Cardiac fibroblast (primary cell): ENCODE measurements around the gene MOV10.

Experiments
- DNase-seq, 2 donors: peaks; one replicate each; pipeline versions ENCODE4 v3.0.0 to v3.0.0-alpha.2; 2010; ENCODE audit warnings: low read depth in 2 of 2
- H3K4me3 ChIP-seq, 2 donors: replicated peaks in 1 of 2; 1 replicate in 1 of 2; 2 replicates in 1 of 2; pipeline ENCODE4 v1.5.1; 2011; ENCODE audit warnings: low read depth in 2 of 2, low read length in 2 of 2, mild to moderate bottlenecking in 2 of 2, moderate library complexity in 1 of 2
- TF ChIP-seq, protein P1 (sequence below): IDR thresholded peaks from one replicate; pipeline ENCODE4 v1.5.1; 2011; ENCODE audit warnings: low read depth, mild to moderate bottlenecking, low read length, inconsistent platforms

MOV10 gene

DNA sequence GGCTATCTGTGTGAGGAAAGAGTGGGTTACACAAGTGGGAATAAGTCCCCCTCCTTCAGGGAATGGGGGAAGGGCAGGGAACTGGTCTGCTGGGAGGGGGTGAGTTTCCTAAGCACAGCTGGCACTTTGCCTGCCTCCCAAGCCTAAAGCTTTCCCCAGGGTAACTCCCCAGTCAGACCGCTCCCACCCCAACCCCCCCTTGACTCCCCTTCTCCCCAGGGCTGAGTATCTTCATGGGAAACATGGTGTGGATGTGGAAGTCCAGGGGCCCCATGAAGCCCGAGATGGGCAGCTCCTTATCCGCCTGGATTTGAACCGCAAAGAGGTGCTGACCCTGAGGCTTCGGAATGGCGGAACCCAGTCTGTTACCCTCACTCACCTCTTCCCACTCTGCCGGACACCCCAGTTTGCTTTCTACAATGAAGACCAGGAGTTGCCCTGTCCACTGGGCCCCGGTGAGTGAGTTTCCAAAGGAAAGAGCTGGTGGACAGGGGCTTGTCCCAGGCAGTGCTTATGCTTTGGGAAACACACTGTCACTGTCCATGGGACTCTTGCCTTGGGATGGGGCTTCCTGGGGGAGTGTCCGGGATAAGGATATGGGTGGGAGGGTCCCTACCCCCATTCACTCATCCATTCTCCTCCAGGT lies 14.9 kb downstream of the MOV10 start:
- no peak overlapping the region for H3K4me3 ChIP-seq
- TF ChIP-seq, protein P1, sequence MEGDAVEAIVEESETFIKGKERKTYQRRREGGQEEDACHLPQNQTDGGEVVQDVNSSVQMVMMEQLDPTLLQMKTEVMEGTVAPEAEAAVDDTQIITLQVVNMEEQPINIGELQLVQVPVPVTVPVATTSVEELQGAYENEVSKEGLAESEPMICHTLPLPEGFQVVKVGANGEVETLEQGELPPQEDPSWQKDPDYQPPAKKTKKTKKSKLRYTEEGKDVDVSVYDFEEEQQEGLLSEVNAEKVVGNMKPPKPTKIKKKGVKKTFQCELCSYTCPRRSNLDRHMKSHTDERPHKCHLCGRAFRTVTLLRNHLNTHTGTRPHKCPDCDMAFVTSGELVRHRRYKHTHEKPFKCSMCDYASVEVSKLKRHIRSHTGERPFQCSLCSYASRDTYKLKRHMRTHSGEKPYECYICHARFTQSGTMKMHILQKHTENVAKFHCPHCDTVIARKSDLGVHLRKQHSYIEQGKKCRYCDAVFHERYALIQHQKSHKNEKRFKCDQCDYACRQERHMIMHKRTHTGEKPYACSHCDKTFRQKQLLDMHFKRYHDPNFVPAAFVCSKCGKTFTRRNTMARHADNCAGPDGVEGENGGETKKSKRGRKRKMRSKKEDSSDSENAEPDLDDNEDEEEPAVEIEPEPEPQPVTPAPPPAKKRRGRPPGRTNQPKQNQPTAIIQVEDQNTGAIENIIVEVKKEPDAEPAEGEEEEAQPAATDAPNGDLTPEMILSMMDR, result no peak

DNA sequence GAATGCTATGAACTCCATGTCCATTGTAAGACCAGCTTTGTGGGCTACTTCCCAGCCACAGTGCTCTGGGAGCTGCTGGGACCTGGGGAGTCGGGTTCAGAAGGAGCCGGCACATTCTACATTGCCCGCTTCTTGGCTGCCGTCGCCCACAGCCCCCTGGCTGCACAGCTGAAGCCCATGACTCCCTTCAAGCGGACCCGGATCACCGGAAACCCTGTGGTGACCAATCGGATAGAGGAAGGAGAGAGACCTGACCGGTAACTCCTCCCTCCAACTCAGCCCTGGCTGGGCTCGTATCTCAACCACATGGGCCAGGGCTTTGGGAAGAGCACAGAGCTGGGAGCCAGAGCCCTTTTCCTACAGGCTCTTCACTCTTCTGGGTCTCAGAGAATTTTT lies 15.4 kb downstream of the MOV10 start:
- H3K4me3 ChIP-seq, result no peak overlapping the region
- TF ChIP-seq, protein P1, result no peak
- no peak for DNase-seq

More for the DNA sequence above, 14.9 kb downstream of the MOV10 start:
- no peak for DNase-seq

DNA sequence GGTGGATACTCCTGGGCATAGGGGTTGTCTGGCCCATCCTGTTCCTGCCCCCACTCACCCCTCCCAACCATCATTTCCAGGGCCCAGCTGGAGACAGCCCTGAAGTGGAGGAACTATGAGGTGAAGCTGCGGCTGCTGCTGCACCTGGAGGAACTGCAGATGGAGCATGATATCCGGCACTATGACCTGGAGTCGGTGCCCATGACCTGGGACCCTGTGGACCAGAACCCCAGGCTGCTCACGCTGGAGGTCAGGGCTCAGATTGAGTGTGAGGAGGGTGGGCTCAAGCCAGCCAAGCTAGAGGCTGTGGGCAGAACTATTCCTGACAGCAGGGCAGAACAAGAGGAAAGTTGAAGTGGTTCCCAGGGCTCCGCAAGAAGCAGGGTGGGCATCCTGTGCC lies 18.2 kb downstream of the MOV10 start:
- DNase-seq, result no peak
- TF ChIP-seq, protein P1, result no peak

DNA sequence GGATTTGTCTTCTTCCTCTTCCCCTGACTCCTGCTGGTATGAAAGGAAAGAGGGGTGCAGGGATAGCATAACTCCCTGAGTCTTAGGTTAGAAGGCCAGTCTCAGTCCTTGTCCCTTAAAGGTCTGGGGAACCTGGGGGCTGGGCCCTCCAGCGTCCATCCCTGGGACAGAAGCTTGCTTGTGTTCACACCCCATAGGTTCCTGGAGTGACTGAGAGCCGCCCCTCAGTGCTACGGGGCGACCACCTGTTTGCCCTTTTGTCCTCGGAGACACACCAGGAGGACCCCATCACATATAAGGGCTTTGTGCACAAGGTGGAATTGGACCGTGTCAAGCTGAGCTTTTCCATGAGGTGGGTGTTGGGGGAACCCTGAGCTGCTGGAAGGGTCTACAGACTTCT lies 19.4 kb downstream of the MOV10 start:
- H3K4me3 ChIP-seq, result no peak overlapping the region
- DNase-seq, result no peak
- TF ChIP-seq, protein P1, result no peak

More for the DNA sequence above, 18.2 kb downstream of the MOV10 start:
- no peak overlapping the region for H3K4me3 ChIP-seq

DNA sequence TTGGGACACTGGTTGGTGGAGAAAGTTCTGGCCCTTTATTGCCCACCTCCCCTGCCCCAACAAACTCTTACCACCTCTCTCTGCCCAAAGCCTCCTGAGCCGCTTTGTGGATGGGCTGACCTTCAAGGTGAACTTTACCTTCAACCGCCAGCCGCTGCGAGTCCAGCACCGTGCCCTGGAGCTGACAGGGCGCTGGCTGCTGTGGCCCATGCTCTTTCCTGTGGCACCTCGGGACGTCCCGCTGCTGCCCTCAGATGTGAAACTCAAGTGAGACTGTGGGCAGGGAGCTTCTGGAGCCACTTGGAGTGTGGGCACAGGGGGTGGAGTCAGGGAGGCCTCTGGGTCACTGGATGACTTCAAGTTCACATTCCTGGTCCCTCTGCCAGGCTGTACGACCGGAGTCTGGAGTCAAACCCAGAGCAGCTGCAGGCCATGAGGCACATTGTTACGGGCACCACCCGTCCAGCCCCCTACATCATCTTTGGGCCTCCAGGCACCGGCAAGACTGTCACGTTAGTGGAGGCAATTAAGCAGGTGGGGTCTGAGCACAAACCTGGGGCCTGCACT lies 20.0 kb downstream of the MOV10 start:
- DNase-seq, result no peak
- no peak overlapping the region for H3K4me3 ChIP-seq
- TF ChIP-seq, protein P1, result no peak

DNA sequence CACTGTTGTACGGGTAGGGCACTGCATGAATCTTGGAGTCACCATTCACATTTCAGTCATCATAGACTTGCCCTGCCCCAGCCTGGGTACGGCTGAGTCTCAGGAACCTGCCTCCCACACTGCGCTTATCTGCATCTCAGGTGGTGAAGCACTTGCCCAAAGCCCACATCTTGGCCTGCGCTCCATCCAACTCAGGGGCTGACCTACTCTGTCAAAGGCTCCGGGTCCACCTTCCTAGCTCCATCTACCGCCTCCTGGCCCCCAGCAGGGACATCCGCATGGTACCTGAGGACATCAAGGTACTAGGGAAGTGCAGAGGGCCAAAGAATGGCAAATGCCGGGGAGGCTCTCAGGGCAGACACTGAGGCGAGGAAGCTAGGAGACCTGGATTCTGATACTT lies 20.8 kb downstream of the MOV10 start:
- TF ChIP-seq, protein P1, result no peak
- no peak for DNase-seq
- H3K4me3 ChIP-seq, result no peak overlapping the region
